Endothelial cell of umbilical vein (primary cell): ENCODE measurements around the gene DOCK1. TPM values are rescaled to one million over a fixed set of nuclear protein-coding genes. Genes with fewer than 3 reads are reported as not detected.

Experiments
- BruUV-seq: library from RNA; stranded (reverse); fragments of 400-500 nt; replicated peaks from 2 replicates; lab custom pipeline; 2021; lab: Mats Ljungman, UMichigan
- CTCF ChIA-PET: fragments of 300-600, 350-600 bp; sonication (Branson Sonifier 250); formaldehyde crosslinking; loops from one replicate; lab custom pipeline; 2021; ENCODE audit warnings: antibody characterized with exemption, inconsistent platforms; lab: Charles Lee
- POLR2A ChIA-PET: fragments of 300-600, 350-600 bp; sonication (Branson Sonifier 250); formaldehyde crosslinking; loops from one replicate; lab custom pipeline; 2021; ENCODE audit warnings: antibody characterized with exemption, inconsistent platforms; lab: Charles Lee
- DNase-seq: peaks from one replicate; pipeline ENCODE4 v3.0.0-alpha.2; 2011; ENCODE audit warnings: low read depth, low spot score
- FAIRE-seq: peaks from 2 replicates; lab custom pipeline; 2011; peaks lifted over from hg19 to GRCh38; lab: Jason Lieb, UNC
- H2AFZ ChIP-seq: 2 replicates; pipeline ENCODE4 v1.6.0; 2012; ENCODE audit warnings: low read depth, low read length, control low read depth, inconsistent platforms
- H3K27ac ChIP-seq: 2 replicates; pipeline ENCODE4 v1.5.1; 2011; ENCODE audit warnings: low read depth, mild to moderate bottlenecking, control low read depth, low read length, moderate library complexity; ENCODE audit not compliant: insufficient read depth
- H3K27me3 ChIP-seq, 2 experiments: 2 replicates each; pipeline versions ENCODE4 v1.6.0 to v1.6.1; 2011; ENCODE audit warnings: low read length in 2 of 2, mixed read lengths in 1 of 2; ENCODE audit not compliant: control insufficient read depth in 2 of 2, insufficient read depth in 2 of 2
- H3K36me3 ChIP-seq, 2 experiments: 2 replicates in 1 of 2; 3 replicates in 1 of 2; pipeline ENCODE4 v1.5.1; 2011; ENCODE audit warnings: low read length in 2 of 2, mild to moderate bottlenecking in 1 of 2, moderate library complexity in 1 of 2; ENCODE audit not compliant: control insufficient read depth in 2 of 2, insufficient read depth in 2 of 2; ENCODE audit errors: extremely low read depth in 1 of 2
- H3K4me1 ChIP-seq: 3 replicates; pipeline ENCODE4 v1.5.1; 2011; ENCODE audit warnings: mild to moderate bottlenecking, low read length; ENCODE audit not compliant: control insufficient read depth, insufficient read depth; ENCODE audit errors: extremely low read depth
- H3K4me2 ChIP-seq: 2 replicates; pipeline ENCODE4 v1.6.1; 2011; ENCODE audit warnings: low read length, control low read depth, mixed read lengths; ENCODE audit not compliant: insufficient read depth
- H3K4me3 ChIP-seq, 3 experiments: fragments of 200-600 bp in 1 of 3; sonication (generic), shearing (Covaris generic) in 1 of 3; replicated peaks in 1 of 3; 2 replicates each; pipeline ENCODE4 v1.5.1; 2011 to 2016; ENCODE audit warnings: control low read depth in 3 of 3, low read length in 3 of 3, mild to moderate bottlenecking in 2 of 3, inconsistent platforms in 1 of 3, low read depth in 1 of 3, moderate library complexity in 1 of 3; ENCODE audit not compliant: insufficient read depth in 1 of 3
- H3K79me2 ChIP-seq: 2 replicates; pipeline ENCODE4 v1.6.0; 2012; ENCODE audit warnings: low read length, inconsistent platforms; ENCODE audit not compliant: control insufficient read depth, insufficient read depth
- H3K9ac ChIP-seq: replicated peaks from 2 replicates; pipeline ENCODE3; 2011; ENCODE audit warnings: low read length, control low read depth; ENCODE audit not compliant: insufficient read depth; ENCODE audit errors: extremely low read depth
- H3K9me1 ChIP-seq: replicated peaks from 3 replicates; pipeline ENCODE4 v1.6.0; 2011; ENCODE audit warnings: mild to moderate bottlenecking, low read length; ENCODE audit not compliant: control insufficient read depth, insufficient read depth; ENCODE audit errors: extremely low read depth
- H3K9me3 ChIP-seq: replicated peaks from 2 replicates; pipeline ENCODE4 v1.5.1; 2012; ENCODE audit warnings: low read length, inconsistent platforms; ENCODE audit not compliant: control insufficient read depth, insufficient read depth
- H4K20me1 ChIP-seq: replicated peaks from 2 replicates; pipeline ENCODE3; 2011; ENCODE audit warnings: mild to moderate bottlenecking, low read length; ENCODE audit not compliant: control insufficient read depth, insufficient read depth; ENCODE audit errors: extremely low read depth
- CTCF ChIP-seq, 2 donors: IDR thresholded peaks; 1 replicate in 1 of 2; 2 replicates in 1 of 2; pipeline ENCODE4 v1.5.1; 2011; ENCODE audit warnings: low read length in 2 of 2, mild to moderate bottlenecking in 2 of 2, moderate library complexity in 2 of 2, control low read depth in 1 of 2, inconsistent platforms in 1 of 2, low read depth in 1 of 2; ENCODE audit not compliant: insufficient read depth in 1 of 2; ENCODE audit errors: extremely low read depth in 1 of 2
- EZH2 ChIP-seq: IDR thresholded peaks from 2 replicates; pipeline ENCODE4 v1.6.1; 2012; ENCODE audit warnings: borderline replicate concordance, low read depth, mild to moderate bottlenecking, moderate library complexity, low read length, inconsistent platforms; ENCODE audit not compliant: severe bottlenecking
- FOS ChIP-seq: IDR thresholded peaks from 2 replicates; pipeline ENCODE4 v1.6.1; 2011; ENCODE audit warnings: mild to moderate bottlenecking, low read length, moderate library complexity, borderline replicate concordance; ENCODE audit not compliant: insufficient read depth
- GATA2 ChIP-seq: IDR thresholded peaks from 2 replicates; pipeline ENCODE4 v1.7.0; 2011; ENCODE audit warnings: low read depth, mild to moderate bottlenecking, moderate library complexity, mixed read lengths, low read length; ENCODE audit not compliant: insufficient read length, insufficient read depth
- JUN ChIP-seq: IDR thresholded peaks from 2 replicates; pipeline ENCODE4 v1.6.1; 2011; ENCODE audit warnings: borderline replicate concordance, low read depth; ENCODE audit not compliant: insufficient read length, insufficient read depth
- MAX ChIP-seq: IDR thresholded peaks from 2 replicates; pipeline ENCODE4 v1.6.1; 2011; ENCODE audit not compliant: insufficient read depth, insufficient read length
- MYC ChIP-seq: IDR thresholded peaks from one replicate; pipeline ENCODE4 v1.6.1; 2011; ENCODE audit warnings: mild to moderate bottlenecking, low read depth, low read length
- POLR2A ChIP-seq: IDR thresholded peaks from 2 replicates; pipeline ENCODE4 v1.6.1; 2012; ENCODE audit warnings: low read depth, mild to moderate bottlenecking, control low read depth, low read length
- POLR2AphosphoS5 ChIP-seq: IDR thresholded peaks from 2 replicates; pipeline ENCODE4 v1.6.1; 2012; ENCODE audit warnings: low read depth, mild to moderate bottlenecking, control low read depth, low read length, moderate library complexity; ENCODE audit not compliant: insufficient read depth
- dilution Hi-C: fragments of 300-500 bp; cut with MboI; formaldehyde crosslinking; loops from one replicate; pipeline ENCODE4 v1.15.0; 2019; ENCODE audit warnings: low sequenced_read_pairs; ENCODE audit not compliant: extremely low pct_ligation_motif_present
- intact Hi-C: fragments of 100-400 bp; cut with micrococcal nuclease; formaldehyde crosslinking; loops from one replicate; pipeline ENCODE4 v1.10.0; 2022
- polyA plus RNA-seq, 4 experiments: library from polyadenylated mRNA; depleted of rRNA in 3 of 4; stranded (reverse) in 3 of 4; unstranded in 1 of 4; fragments of >200 nt; gene quantifications; 2 replicates each; pipeline versions ENCODE4 v1.2.1 to v1.2.3, GENCODE V29; 2011 to 2012; ENCODE audit warnings: missing spikeins in 1 of 4
- total RNA-seq: library from RNA; stranded (reverse); gene quantifications from 2 replicates; pipeline ENCODE4 v1.2.3, GENCODE V29; 2021

DOCK1 gene
- total and polyA plus RNA-seq, 2 donors (not counting 3 experiments of a cell fraction or from before 2014, with no cell fraction given), result 22.5 to 83.1 TPM

GRCh38 chr10:126893841-126894240 is 11.4 kb upstream of the DOCK1 start:
- no peak overlapping the region for H3K4me3 ChIP-seq
- no peak overlapping the region for H3K27ac ChIP-seq
- no peaks in the 10 kb centered on the region for H3K27me3 ChIP-seq
- H3K36me3 ChIP-seq, result no peaks in the 10 kb centered on the region
- TF ChIP-seq POLR2AphosphoS5, result no peak
- no peak for TF ChIP-seq EZH2
- no peak for TF ChIP-seq FOS
- no peak for TF ChIP-seq MYC
- no peak for TF ChIP-seq JUN
- TF ChIP-seq MAX, result no peak
- no peak for TF ChIP-seq GATA2
- no peak for TF ChIP-seq POLR2A
- no peak for TF ChIP-seq CTCF (IDR thresholded peaks at IDR 0.05; ENCODE audit: extremely low read depth in 1 of 2, insufficient read depth in 1 of 2, low read depth in 1 of 2, low read length in 2 of 2)
- no peaks in the 10 kb centered on the region for H3K4me1 ChIP-seq
- no peak for DNase-seq
- H3K9me3 ChIP-seq, result no peaks in the 10 kb centered on the region
- no peaks in the 10 kb centered on the region for H4K20me1 ChIP-seq
- no TSS peak for BruUV-seq
- dilution Hi-C loops (no loop called here), intact Hi-C loops (no loop called here)
- FAIRE-seq, result no peak
- H3K9me1 ChIP-seq, result no peaks in the 10 kb centered on the region
- POLR2A ChIA-PET, result no interaction called here
- H3K9ac ChIP-seq, result no peak overlapping the region
- CTCF ChIA-PET, result no interaction called here
- H3K79me2 ChIP-seq, result no peaks in the 10 kb centered on the region
- H3K4me2 ChIP-seq, result no peak overlapping the region
- H2AFZ ChIP-seq, result no peak overlapping the region
